Measurements from ENCODE around the gene CFAP99. TPM values are rescaled to one million over a fixed set of nuclear protein-coding genes. Genes with fewer than 3 reads are reported as not detected.

The CFAP99 gene
- total and polyA plus RNA-seq, 9 donors: 0.10 to 12.9 (median 1.4) TPM; not detected in 4

DNA sequence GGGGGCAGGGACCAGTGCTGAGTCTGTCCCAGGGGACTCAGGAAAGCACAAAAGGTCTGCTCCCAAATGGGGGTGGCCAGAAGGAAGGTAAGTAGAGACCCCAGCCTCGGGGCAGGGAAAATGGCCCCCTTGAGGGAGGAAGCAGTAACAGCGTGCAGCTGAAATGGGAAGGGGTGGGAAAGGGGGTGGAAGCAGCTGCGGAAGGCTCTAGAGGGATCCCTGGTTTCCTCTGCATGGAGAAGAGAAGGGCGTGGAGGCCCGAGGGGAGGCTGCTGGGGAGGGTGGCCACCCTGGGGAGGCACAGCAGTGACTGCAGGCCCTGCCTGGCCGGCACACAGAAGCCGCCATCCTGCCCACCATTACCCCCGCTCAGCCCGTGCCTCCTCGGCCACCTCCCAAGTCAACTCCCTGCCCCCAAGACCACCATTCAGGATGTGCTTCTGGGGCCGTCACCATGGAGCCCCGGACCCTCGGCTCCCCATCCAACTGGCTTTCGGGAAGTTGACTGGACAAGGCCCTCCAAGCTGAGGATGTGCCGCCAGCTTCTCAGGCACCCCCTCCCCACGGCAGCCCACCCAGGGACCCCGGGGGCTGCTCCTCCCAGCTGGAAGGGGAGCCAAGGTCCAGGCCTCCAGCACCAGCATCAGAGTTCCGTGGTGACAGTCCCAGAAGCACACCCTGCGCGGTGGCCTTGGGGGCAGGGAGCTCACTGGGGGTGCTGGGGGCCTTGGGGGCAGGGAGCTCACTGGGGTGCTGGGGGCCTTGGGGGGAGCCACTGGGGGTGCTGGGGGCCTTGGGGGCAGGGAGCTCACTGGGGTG is 23.6 kb downstream of the CFAP99 start:
- Histone ChIP-seq H3K27ac (no peak overlapping the region), H3K4me3 (no peak overlapping the region), H3K27me3 (no peaks in the 10 kb centered on the region), H3K9me3 (no peaks in the 10 kb centered on the region), H3K36me3 (no peaks in the 10 kb centered on the region), H3K4me1 (ENCODE audit: insufficient read depth) (no peaks in the 10 kb centered on the region)
- TF ChIP-seq POLR2A (IDR thresholded peaks at IDR 0.05): no peak
- TF ChIP-seq, protein P1, sequence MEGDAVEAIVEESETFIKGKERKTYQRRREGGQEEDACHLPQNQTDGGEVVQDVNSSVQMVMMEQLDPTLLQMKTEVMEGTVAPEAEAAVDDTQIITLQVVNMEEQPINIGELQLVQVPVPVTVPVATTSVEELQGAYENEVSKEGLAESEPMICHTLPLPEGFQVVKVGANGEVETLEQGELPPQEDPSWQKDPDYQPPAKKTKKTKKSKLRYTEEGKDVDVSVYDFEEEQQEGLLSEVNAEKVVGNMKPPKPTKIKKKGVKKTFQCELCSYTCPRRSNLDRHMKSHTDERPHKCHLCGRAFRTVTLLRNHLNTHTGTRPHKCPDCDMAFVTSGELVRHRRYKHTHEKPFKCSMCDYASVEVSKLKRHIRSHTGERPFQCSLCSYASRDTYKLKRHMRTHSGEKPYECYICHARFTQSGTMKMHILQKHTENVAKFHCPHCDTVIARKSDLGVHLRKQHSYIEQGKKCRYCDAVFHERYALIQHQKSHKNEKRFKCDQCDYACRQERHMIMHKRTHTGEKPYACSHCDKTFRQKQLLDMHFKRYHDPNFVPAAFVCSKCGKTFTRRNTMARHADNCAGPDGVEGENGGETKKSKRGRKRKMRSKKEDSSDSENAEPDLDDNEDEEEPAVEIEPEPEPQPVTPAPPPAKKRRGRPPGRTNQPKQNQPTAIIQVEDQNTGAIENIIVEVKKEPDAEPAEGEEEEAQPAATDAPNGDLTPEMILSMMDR (IDR thresholded peaks at IDR 0.05): no peak
- no peak for TF ChIP-seq EP300 (IDR thresholded peaks at IDR 0.05)
- WGBS, 3 donors: 71 to 73% (median 72%) methylated on average over 16 to 20 of the region's 20 CpGs
- intact Hi-C loops (cut with DNase I): loop anchor here in 2 of 4 donors (5.0 to 10.0 kb wide), 2 partner anchors 225 to 228 kb away; no protein-coding TSS in a partner anchor
- no peak for DNase-seq

- Histone ChIP-seq H3K9me3 (no peaks in the 10 kb centered on the region), H3K27ac (no peak overlapping the region), H3K4me3 (no peak overlapping the region), H3K36me3 (no peaks in the 10 kb centered on the region), H3K27me3 (no peaks in the 10 kb centered on the region), H3K4me1 (ENCODE audit: insufficient read depth) (no peaks in the 10 kb centered on the region)
- WGBS, 3 donors: 85 to 89% (median 87%) methylated on average over 20 of the region's 20 CpGs
- TF ChIP-seq, protein P1 (IDR thresholded peaks at IDR 0.05): no peak
- TF ChIP-seq POLR2A (IDR thresholded peaks at IDR 0.05) (no peak), EP300 (IDR thresholded peaks at IDR 0.05) (no peak)
- intact Hi-C loops (cut with DNase I): loop anchor here in 2 of 4 donors (5.0 to 10.0 kb wide), 2 partner anchors 226 to 228 kb away; no protein-coding TSS in a partner anchor
- DNase-seq: no peak
Observed at GRCh38 chr4:2443061-2443730, 24.4 kb downstream of the CFAP99 start.

DNA sequence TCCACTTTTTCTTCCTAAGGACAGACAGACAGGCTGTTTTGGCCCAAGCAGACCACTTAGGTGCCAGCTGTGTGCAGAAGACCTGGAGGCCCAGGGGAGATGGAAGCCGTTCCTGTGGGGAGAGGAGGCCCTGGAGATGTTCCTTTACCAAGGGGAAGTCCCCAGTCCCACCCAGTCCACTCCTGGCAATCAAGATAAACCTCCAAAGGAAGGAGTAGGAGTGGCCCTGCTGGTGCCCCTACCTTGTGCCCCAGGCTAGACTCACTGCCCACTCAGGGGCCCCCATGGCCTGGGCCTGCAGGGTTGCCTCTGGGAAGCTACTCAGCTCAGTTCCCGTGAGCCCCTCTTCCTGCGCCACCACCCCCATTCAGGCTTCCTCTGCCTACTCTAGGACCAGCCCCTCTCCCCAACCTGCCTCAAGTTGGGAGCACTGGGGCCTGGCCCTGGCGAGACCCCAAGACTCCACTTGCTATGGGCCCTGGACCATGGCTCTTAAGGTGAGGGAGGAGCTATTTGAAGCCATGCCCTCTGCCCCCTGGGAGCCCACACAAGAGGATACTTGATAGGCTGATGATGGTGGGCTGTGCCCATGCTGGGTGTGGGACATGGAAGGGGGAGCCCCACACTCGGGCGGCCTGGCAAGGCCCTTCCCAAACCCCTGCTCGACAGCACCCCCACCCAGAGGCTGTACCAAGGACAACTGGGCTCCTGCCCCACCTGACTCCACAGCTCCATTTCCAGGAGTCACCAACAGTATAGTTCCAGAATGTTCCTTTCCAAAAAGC is 25.4 kb downstream of the CFAP99 start:
- intact Hi-C loops (cut with DNase I): loop anchor here in 2 of 4 donors (5.0 to 10.0 kb wide), 2 partner anchors 227 to 229 kb away; no protein-coding TSS in a partner anchor
- Histone ChIP-seq H3K4me3 (no peak overlapping the region), H3K4me1 (ENCODE audit: insufficient read depth) (no peaks in the 10 kb centered on the region), H3K9me3 (no peaks in the 10 kb centered on the region), H3K27me3 (no peaks in the 10 kb centered on the region), H3K36me3 (no peaks in the 10 kb centered on the region), H3K27ac (no peak overlapping the region)
- WGBS, 3 donors: 90 to 95% (median 93%) methylated on average over 7 of the region's 7 CpGs
- no peak for TF ChIP-seq POLR2A (IDR thresholded peaks at IDR 0.05)
- TF ChIP-seq, protein P1 (IDR thresholded peaks at IDR 0.05): no peak
- no peak for DNase-seq

GRCh38 chr4:2445130-2445529 is 26.4 kb downstream of the CFAP99 start:
- intact Hi-C loops (cut with DNase I): loop anchor here in 1 of 4 donors (10.0 kb wide), 1 partner anchor 230 kb away; no protein-coding TSS in a partner anchor
- Histone ChIP-seq H3K36me3 (no peaks in the 10 kb centered on the region), H3K27ac (no peak overlapping the region), H3K4me3 (no peak overlapping the region), H3K27me3 (no peaks in the 10 kb centered on the region), H3K4me1 (ENCODE audit: insufficient read depth) (no peaks in the 10 kb centered on the region), H3K9me3 (no peaks in the 10 kb centered on the region)
- DNase-seq: no peak
- TF ChIP-seq EP300 (IDR thresholded peaks at IDR 0.05) (no peak), POLR2A (IDR thresholded peaks at IDR 0.05) (no peak)
- TF ChIP-seq, protein P1 (IDR thresholded peaks at IDR 0.05): no peak
- WGBS, 3 donors: 93 to 95% (median 94%) methylated on average over 9 of the region's 9 CpGs
